K562 (cell line): ENCODE measurements around the gene CCNT2. TPM values are rescaled to one million over a fixed set of nuclear protein-coding genes. Genes with fewer than 3 reads are reported as not detected.
A peak's percentile ranks its signal among the peaks of the same experiment; 100 is the strongest.

Source experiments
- POLR3A ChIP-seq: IDR thresholded peaks from 2 replicates; pipeline ENCODE4 v1.6.1; 2011; ENCODE audit warnings: borderline replicate concordance, mild to moderate bottlenecking, moderate library complexity; ENCODE audit not compliant: insufficient read length, insufficient read depth; ENCODE audit errors: extremely low read depth
- RBM34 ChIP-seq: fragments of 200-400 bp; formaldehyde crosslinking; IDR thresholded peaks from 2 replicates; pipeline ENCODE4 v1.6.1; 2018; ENCODE audit warnings: low read length, borderline replicate concordance; ENCODE audit not compliant: insufficient read depth
- RFX1 ChIP-seq: fragments of 450-650 bp; IDR thresholded peaks from 2 replicates; pipeline ENCODE4 v1.6.1; 2016; ENCODE audit warnings: mild to moderate bottlenecking, moderate library complexity
- RHOXF2B ChIP-seq: fragments of 250-450 bp; sonication (Bioruptor Pico); conservative IDR thresholded peaks from 2 replicates; pipeline ENCODE4 v1.5.1; 2021
- SMAD4 ChIP-seq: fragments of 250-450 bp; sonication (Bioruptor Pico); conservative IDR thresholded peaks from 2 replicates; pipeline ENCODE4 v1.8.0; 2021; ENCODE audit warnings: inconsistent platforms, mild to moderate bottlenecking, moderate library complexity
- WHSC1 ChIP-seq: IDR thresholded peaks from one replicate; pipeline ENCODE4 v1.6.1; 2012; ENCODE audit warnings: low read length, control low read depth, inconsistent platforms
- ZFX ChIP-seq: sonication (generic); formaldehyde crosslinking; IDR thresholded peaks from 2 replicates; pipeline ENCODE4 v1.8.0; 2022; ENCODE audit warnings: mild to moderate bottlenecking, missing genetic modification reagents, moderate library complexity
- ZNF408 ChIP-seq: fragments of 250-450 bp; sonication (Bioruptor Pico); IDR thresholded peaks from 2 replicates; pipeline ENCODE4 v1.4.0; 2020; ENCODE audit warnings: low read depth, mild to moderate bottlenecking, moderate library complexity
- ZNF589 ChIP-seq: fragments of 200-800 bp; sonication (Bioruptor generic); IDR thresholded peaks from 2 replicates; pipeline ENCODE4 v1.6.1; 2016; ENCODE audit warnings: low read depth, missing genetic modification characterization, missing compliant biosample characterization
- polyA plus RNA-seq, 8 experiments: library from polyadenylated mRNA; depleted of rRNA in 4 of 8; stranded (reverse) in 5 of 8; unstranded in 3 of 8; fragments of >200 nt; fragmentation: Nextera tagmentation in 2 of 8; fragmentation: Illumina TruSeq in 1 of 8; extraction: Ambion mirVana in 2 of 8; extraction: Trizol in 1 of 8; gene quantifications; 2 replicates each; pipeline versions ENCODE4 v1.2.1 to v1.2.3, GENCODE V29; 2011 to 2014; ENCODE audit warnings: inconsistent platforms in 1 of 8, missing spikeins in 1 of 8
- total RNA-seq, 7 experiments: library from RNA; depleted of rRNA in 6 of 7; stranded (reverse); fragments of >200 nt in 6 of 7; fragmentation: Illumina TruSeq in 2 of 7; extraction: Trizol in 2 of 7; gene quantifications; 2 replicates each; pipeline versions ENCODE4 v1.2.1 to v1.2.3, GENCODE V29; 2011 to 2021; ENCODE audit warnings: low replicate concordance in 1 of 7
- TF ChIP-seq, protein P1 (sequence below): fragments of 200-400 bp; formaldehyde crosslinking; IDR thresholded peaks from 2 replicates; pipeline ENCODE4 v1.6.1; 2017; ENCODE audit warnings: mild to moderate bottlenecking, low read depth, low read length, moderate library complexity
- TF ChIP-seq, protein P2 (sequence below), 3 experiments: fragments of 200-800 bp in 1 of 3; fragments of 250-450 bp in 1 of 3; fragments of 450-650 bp in 1 of 3; sonication (Bioruptor Pico) in 1 of 3; sonication (Bioruptor generic) in 1 of 3; formaldehyde crosslinking in 1 of 3; IDR thresholded peaks; 2 replicates each; pipeline versions ENCODE4 v1.6.1 to v1.8.0; 2016 to 2022; ENCODE audit warnings: mild to moderate bottlenecking in 2 of 3, missing genetic modification characterization in 2 of 3, missing compliant biosample characterization in 1 of 3, moderate library complexity in 1 of 3
- TF ChIP-seq, protein P3 (sequence below): fragments of 250-450 bp; sonication (Bioruptor Pico); IDR thresholded peaks from 2 replicates; pipeline ENCODE4 v1.5.0; 2021; ENCODE audit warnings: mild to moderate bottlenecking, moderate library complexity
- TF ChIP-seq, protein P4 (sequence below): sonication (generic); formaldehyde crosslinking; IDR thresholded peaks from 2 replicates; pipeline ENCODE4 v1.8.0; 2022; ENCODE audit warnings: mild to moderate bottlenecking, missing genetic modification reagents
- TF ChIP-seq, protein P5 (sequence below): fragments of 450-650 bp; IDR thresholded peaks from 2 replicates; pipeline ENCODE4 v1.6.1; 2016; ENCODE audit warnings: antibody characterized with exemption

The CCNT2 gene
- total and polyA plus RNA-seq, 9 of the 15 experiments (the other 6 are each of a cell fraction or from before 2014, with no cell fraction given), result 12.6 to 30.0 (median 22.7) TPM

DNA sequence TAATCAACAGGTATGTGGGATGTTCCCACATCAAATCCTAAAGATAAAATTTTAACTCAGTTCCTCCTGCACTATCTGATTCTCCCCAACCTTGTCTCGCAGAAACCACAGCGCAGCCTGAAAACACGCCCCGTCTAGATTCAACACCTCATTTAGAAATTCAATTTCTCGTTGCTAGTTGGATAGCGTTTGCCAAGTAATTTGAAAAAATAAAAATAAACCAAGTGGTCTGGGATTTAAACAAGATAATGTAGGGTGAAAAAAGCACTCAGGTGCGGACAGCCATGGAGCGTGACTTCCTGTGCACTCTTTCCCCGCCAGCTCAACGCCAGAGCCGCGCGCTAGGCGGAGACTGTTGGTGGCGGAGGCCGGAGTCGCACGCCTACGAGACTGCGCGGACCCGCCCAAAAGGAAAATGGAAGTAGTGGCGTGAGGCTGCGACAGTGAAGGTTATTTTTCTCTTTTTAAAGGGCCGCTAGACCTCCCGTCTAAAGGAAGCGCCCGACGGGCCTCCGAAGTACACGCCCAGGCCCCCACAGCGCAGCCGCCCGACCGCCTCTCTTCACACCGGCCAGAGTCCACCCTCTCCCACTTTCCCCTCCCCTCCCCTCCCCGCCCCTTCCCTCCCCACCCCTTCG lies 615 bp upstream of the CCNT2 start (continued):
- TF ChIP-seq, protein P1, sequence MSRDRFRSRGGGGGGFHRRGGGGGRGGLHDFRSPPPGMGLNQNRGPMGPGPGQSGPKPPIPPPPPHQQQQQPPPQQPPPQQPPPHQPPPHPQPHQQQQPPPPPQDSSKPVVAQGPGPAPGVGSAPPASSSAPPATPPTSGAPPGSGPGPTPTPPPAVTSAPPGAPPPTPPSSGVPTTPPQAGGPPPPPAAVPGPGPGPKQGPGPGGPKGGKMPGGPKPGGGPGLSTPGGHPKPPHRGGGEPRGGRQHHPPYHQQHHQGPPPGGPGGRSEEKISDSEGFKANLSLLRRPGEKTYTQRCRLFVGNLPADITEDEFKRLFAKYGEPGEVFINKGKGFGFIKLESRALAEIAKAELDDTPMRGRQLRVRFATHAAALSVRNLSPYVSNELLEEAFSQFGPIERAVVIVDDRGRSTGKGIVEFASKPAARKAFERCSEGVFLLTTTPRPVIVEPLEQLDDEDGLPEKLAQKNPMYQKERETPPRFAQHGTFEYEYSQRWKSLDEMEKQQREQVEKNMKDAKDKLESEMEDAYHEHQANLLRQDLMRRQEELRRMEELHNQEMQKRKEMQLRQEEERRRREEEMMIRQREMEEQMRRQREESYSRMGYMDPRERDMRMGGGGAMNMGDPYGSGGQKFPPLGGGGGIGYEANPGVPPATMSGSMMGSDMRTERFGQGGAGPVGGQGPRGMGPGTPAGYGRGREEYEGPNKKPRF, result no peak
- TF ChIP-seq, protein P2, sequence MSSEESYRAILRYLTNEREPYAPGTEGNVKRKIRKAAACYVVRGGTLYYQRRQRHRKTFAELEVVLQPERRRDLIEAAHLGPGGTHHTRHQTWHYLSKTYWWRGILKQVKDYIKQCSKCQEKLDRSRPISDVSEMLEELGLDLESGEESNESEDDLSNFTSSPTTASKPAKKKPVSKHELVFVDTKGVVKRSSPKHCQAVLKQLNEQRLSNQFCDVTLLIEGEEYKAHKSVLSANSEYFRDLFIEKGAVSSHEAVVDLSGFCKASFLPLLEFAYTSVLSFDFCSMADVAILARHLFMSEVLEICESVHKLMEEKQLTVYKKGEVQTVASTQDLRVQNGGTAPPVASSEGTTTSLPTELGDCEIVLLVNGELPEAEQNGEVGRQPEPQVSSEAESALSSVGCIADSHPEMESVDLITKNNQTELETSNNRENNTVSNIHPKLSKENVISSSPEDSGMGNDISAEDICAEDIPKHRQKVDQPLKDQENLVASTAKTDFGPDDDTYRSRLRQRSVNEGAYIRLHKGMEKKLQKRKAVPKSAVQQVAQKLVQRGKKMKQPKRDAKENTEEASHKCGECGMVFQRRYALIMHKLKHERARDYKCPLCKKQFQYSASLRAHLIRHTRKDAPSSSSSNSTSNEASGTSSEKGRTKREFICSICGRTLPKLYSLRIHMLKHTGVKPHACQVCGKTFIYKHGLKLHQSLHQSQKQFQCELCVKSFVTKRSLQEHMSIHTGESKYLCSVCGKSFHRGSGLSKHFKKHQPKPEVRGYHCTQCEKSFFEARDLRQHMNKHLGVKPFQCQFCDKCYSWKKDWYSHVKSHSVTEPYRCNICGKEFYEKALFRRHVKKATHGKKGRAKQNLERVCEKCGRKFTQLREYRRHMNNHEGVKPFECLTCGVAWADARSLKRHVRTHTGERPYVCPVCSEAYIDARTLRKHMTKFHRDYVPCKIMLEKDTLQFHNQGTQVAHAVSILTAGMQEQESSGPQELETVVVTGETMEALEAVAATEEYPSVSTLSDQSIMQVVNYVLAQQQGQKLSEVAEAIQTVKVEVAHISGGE (CRISPR knock-in tag; IDR thresholded peaks at IDR 0.05), result no peak; a peak in 1 of 6 replicates
- TF ChIP-seq RBM34, result no peak
- TF ChIP-seq, protein P3, sequence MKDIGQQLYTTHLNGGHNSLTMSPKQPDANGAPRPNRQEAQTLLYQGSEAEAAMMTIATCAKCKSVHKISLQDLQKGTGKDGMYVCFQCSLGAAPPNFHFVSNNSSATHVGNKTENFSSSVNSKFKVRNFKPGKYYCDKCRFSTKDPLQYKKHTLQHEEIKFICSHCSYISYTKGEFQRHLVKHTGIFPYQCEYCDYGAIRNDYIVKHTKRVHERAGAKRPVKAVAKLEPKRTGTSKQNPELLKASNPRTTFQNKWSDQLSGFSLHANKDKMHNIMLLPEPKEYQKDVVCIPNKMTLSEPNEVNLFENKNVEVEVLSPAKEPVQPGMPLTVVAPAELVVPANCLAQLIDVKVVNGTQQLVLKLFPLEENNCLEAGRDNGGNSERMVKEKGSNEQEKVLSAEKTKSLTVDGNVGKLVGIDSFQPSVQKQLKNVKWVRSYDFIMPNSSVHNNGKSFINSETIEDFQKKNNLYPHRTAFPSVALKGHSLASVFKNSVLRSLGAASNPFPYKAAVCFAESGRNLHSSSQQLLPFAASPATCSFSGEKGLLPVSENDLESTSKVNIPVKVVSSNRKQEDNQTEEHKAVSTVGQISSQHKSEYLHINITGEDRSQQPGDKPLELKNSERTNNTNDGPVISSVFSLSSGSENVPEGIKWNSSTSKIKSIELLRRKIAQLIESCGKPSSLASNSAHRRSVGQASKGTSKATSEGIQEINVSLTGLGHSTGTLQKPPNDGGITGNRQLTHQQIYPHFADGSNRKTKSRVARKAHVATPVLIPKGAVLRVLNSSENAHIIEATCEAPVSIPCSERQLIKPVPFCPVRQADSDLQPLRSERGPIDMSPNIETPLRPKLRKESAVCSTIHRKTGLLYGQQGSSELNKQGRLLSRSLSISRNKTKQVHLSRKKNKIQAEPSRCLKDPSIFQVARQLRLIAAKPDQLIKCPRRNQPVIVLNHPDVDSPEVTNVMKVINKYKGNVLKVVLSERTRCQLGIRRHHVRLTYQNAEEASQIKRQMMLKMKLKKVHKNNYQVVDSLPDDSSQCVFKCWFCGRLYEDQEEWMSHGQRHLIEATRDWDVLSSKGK (CRISPR knock-in tag), result no peak
- no peak for TF ChIP-seq RFX1
- peak; percentile 80 for TF ChIP-seq SMAD4 (CRISPR knock-in tag)
- TF ChIP-seq WHSC1, result no peak
- no peak for TF ChIP-seq ZNF408 (CRISPR knock-in tag)
- TF ChIP-seq, protein P4, sequence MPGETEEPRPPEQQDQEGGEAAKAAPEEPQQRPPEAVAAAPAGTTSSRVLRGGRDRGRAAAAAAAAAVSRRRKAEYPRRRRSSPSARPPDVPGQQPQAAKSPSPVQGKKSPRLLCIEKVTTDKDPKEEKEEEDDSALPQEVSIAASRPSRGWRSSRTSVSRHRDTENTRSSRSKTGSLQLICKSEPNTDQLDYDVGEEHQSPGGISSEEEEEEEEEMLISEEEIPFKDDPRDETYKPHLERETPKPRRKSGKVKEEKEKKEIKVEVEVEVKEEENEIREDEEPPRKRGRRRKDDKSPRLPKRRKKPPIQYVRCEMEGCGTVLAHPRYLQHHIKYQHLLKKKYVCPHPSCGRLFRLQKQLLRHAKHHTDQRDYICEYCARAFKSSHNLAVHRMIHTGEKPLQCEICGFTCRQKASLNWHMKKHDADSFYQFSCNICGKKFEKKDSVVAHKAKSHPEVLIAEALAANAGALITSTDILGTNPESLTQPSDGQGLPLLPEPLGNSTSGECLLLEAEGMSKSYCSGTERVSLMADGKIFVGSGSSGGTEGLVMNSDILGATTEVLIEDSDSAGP (CRISPR knock-in tag), result no peak
- TF ChIP-seq ZFX (CRISPR knock-in tag), result no peak; the same call in 1 of the 2 replicates
- TF ChIP-seq POLR3A, result no peak
- no peak for TF ChIP-seq ZNF589
- TF ChIP-seq, protein P5, sequence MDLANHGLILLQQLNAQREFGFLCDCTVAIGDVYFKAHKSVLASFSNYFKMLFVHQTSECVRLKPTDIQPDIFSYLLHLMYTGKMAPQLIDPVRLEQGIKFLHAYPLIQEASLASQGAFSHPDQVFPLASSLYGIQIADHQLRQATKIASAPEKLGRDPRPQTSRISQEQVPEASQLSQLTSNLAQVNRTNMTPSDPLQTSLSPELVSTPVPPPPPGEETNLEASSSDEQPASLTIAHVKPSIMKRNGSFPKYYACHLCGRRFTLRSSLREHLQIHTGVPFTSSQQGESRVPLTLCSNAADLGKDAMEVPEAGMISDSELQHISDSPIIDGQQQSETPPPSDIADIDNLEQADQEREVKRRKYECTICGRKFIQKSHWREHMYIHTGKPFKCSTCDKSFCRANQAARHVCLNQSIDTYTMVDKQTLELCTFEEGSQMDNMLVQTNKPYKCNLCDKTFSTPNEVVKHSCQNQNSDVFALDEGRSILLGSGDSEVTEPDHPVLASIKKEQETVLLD, result no peak
- TF ChIP-seq RHOXF2B (CRISPR knock-in tag), result no peak
